ENCODE measurements around the gene PTPRR.

PTPRR gene

DNA sequence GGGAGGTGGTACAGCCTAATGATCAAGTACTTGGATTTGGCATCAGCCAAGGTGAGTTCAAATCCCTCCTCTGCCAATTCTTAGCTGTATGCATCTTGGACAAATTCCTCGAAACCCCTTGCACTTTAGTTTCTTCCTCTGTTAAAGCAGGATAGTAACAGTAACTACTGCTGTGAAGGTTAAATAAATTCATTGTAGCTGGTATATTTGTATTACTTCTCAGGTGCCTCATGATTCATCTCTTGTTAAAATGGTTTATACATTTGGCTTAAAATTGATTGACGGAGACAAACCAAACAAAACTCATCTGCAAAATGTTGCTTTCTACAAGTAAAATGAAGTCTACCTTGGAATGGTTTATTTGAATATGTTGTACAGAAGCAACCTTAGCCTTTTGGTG is 281.0 kb downstream of the PTPRR start:
- FAIRE-seq, result no peak

GRCh38 chr12:70638639-70639360 is 281.7 kb downstream of the PTPRR start:
- FAIRE-seq, result no peak

GRCh38 chr12:70637303-70638085 is 283.0 kb downstream of the PTPRR start, which contains the start of gene PTPRB:
PTPRB (minus strand) TSS chr12:70637429; CDS start chr12:70637395, 34 bp downstream.
- no peak for FAIRE-seq

- FAIRE-seq, result no peak
These were observed 284.8 kb downstream of the PTPRR start for GRCh38 chr12:70635755-70636154.

- no peak for FAIRE-seq
These were observed 291.6 kb downstream of the PTPRR start for GRCh38 chr12:70628701-70629480.

GRCh38 chr12:70627677-70628076 is 292.9 kb downstream of the PTPRR start:
- FAIRE-seq, result no peak

DNA sequence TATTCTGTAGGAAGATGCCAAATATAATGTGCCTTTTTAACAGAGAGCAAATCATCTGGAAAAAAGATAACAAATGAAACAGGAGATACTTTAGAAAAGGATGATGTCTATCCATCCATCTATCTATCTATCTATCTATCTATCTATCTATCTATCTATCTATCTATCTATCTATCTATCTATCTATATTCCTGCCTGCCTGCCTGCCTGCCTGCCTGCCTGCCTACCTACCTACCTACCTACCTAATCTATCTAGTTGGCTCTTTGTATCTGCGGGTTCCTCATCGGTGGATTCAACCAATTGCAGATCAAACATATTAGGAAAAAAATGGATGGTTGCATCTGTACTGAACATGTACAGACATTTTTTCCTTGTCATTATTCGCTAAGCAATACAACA is 294.4 kb downstream of the PTPRR start:
- FAIRE-seq, result no peak

GRCh38 chr12:70619471-70620152 is 300.9 kb downstream of the PTPRR start:
- no peak for FAIRE-seq

DNA sequence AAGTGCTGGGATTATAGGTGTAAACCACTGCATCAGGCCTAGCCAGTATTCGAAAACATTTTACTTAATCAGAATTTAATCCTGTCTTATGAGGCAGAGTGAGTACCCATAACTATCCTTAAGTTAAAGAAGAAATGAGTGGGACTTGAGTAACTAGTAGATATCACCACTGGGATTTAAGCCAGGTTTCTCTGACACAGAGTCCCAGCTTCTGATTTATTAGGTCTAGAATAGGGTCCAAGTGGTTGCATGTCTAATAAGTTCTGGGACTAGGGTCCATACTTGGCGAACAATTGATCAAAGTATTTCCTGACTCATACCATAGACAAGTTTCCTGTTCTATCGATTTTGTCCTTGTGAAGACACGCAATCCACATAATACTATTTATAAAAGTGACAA is 302.2 kb downstream of the PTPRR start:
- FAIRE-seq, result no peak

DNA sequence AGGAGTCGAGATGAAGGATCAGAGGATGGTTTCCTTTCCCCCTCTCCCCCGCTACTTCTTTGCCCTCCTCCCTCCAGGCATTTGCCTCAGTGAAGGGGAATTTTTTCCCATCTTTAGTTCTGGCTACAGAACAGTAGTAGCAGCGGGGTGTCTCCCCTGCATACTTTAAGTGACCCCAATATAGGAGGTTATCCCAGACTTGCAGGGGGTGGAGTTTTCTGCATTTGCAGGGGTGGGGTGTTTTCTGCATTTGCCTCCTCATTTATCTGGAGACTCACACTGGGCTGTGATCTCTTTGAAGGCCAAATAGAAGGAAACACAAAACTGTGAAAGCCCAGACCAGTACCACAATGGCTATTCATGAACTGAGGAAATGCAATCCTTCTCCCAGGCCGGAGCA is 303.1 kb downstream of the PTPRR start:
- FAIRE-seq, result no peak

GRCh38 chr12:70615174-70615866 is 305.2 kb downstream of the PTPRR start:
- FAIRE-seq, result no peak

DNA sequence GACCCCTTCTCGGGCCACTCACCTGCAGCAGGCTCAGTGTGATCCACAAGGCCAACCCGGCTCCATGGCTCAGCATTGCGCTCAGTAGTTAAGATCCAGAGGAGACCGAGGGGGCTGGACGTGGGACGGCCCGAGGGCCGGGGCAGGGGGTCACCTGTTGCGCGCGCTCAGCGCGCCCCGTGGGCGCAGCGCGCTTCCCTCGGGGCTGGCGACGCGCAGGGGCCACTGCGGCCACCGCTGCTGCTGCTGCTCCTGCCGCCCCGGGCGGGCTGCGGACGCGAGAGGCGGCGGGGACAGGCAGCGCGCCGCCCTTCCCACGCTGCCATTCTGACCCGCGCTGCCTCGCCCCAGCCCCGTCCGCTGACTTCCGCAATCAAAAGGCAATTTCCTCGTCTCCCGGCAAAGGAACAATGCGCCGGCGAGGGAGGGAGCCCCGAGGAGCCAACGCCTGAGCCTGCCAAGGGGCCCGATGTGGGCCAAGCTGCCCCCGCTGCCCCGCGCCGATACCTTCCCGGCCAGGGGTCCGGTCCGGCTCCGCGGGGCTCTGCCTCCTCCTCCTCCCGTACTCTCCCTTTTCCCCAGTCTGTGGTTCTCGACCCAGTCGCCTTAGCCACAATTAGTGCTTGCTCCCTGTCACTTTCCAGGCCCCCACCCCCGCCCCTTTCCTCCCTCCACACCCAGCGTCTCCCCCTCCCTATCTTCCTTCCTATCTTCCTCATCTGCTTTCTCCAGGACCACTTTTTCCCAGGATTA is 310.6 kb downstream of the PTPRR start:
- FAIRE-seq, result no peak

- no peak for FAIRE-seq
These were observed 311.3 kb downstream of the PTPRR start for GRCh38 chr12:70609203-70609602.

DNA sequence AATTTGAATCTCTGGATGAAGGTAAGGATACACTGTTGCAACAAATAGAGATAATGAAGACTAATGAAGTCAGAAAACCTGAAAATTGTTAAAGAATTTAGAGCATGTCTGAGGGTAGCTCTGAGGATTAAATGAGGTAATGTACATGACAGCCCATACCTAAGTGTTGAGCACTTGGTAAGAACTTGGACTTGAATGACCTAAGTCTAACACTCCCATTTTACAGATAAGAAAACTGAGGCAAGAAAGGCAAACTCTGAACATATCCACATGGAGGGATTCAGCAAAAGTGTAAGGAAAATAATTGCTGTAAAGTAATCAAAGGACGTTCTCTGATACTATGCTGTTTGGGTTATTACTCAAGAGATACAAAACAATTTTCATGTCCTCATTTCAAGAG is 312.4 kb downstream of the PTPRR start:
- no peak for FAIRE-seq

GRCh38 chr12:70607107-70607506 is 313.4 kb downstream of the PTPRR start:
- FAIRE-seq, result no peak

- FAIRE-seq, result no peak
These were observed 314.6 kb downstream of the PTPRR start for GRCh38 chr12:70605976-70606375.

DNA sequence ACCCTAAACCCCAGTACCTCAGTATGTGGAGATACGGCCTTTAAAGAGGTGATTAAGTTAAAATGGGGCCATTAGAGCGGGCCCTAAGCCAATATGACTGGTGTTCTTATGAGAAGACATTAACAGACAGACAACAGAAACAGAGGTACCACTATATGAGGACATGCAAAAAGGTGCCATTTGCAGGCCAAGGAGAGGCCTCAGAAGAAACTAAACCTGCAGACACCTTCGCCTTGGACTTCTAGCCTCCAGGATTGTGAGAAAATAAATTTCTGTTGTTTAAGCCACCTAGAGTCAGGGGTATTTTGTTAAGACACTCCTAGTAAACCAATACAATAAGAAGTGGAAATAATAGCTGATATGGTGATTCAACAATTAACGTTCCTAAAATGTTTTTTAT is 315.9 kb downstream of the PTPRR start:
- FAIRE-seq, result no peak

- FAIRE-seq, result no peak
These were observed 317.5 kb downstream of the PTPRR start for GRCh38 chr12:70603044-70603443.

DNA sequence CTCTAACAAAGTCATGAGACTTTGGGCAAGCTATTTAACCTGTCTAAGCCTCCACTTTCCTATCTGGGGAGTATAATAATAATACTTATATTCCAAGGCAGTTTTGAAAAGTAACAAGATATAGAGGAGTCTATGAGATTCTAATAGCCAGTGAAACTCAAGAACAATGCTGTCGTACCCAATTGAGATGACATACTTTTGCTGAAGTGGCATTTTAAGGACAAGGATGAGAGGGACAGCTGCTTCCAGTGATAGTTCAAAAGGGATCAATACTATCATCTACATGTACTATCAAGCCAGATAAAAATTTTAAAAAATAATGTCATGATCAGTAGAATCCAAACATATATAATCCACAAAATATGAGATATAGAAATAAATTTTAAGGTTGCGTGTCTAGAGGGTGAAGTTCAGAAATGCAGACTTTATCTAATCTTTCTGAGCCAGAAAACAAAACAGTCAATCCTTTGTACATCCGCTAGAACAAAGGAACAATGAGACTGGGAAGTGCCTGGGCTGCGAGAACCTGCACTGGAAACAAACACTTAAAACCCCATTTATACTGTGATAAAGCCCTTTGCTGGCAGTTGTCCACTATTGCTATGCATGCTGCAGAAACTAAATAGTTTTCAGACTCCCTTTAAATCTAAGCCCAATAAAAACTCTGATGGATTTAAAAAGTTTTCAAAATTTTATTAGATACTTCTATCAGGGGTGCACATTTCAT is 321.9 kb downstream of the PTPRR start:
- FAIRE-seq, result no peak

- FAIRE-seq, result no peak
These were observed 327.9 kb downstream of the PTPRR start for GRCh38 chr12:70592664-70593063.
